GM23338 (cell line): ENCODE data around the gene ABCC10. TPM values are rescaled to one million over a fixed set of nuclear protein-coding genes. Genes with fewer than 3 reads are reported as not detected.

Experiments
- ATAC-seq: fragments of 200-7000 bp; cut with Tn5 transposase; 3 replicates; pipeline ENCODE4 v1.9.1; 2020
- DNase-seq: peaks from one replicate; pipeline ENCODE4 v3.0.0-alpha.2; 2015; ENCODE audit warnings: low spot score
- H2AFZ ChIP-seq: fragments of 200-600 bp; sonication (generic); 2 replicates; pipeline ENCODE4 v1.8.0; 2016; ENCODE audit warnings: antibody characterized with exemption, mild to moderate bottlenecking, moderate library complexity
- H3F3A ChIP-seq: fragments of 200-600 bp; sonication (generic); replicated peaks from 2 replicates; pipeline ENCODE4 v1.8.0; 2017; ENCODE audit warnings: antibody characterized with exemption, mixed run types, low read depth
- H3K27ac ChIP-seq: fragments of 200-600 bp; sonication (generic); 2 replicates; pipeline ENCODE4 v1.6.1; 2016; ENCODE audit warnings: low read depth
- H3K27me3 ChIP-seq: fragments of 200-600 bp; sonication (generic); 2 replicates; pipeline ENCODE4 v1.8.0; 2016; ENCODE audit warnings: mild to moderate bottlenecking, mixed run types, moderate library complexity; ENCODE audit not compliant: insufficient read depth
- H3K36me3 ChIP-seq: fragments of 200-600 bp; sonication (generic); 2 replicates; pipeline ENCODE4 v1.8.0; 2016; ENCODE audit warnings: mild to moderate bottlenecking; ENCODE audit not compliant: insufficient read depth
- H3K4me1 ChIP-seq: fragments of 200-600 bp; sonication (generic); 2 replicates; pipeline ENCODE4 v1.8.0; 2016; ENCODE audit warnings: mild to moderate bottlenecking, moderate library complexity; ENCODE audit not compliant: insufficient read depth
- H3K4me2 ChIP-seq: fragments of 200-600 bp; sonication (generic); 2 replicates; pipeline ENCODE4 v1.7.1; 2017; ENCODE audit warnings: mixed run types
- H3K4me3 ChIP-seq: fragments of 200-600 bp; sonication (generic); 2 replicates; pipeline ENCODE4 v1.6.1; 2016; ENCODE audit warnings: mixed run types
- H3K79me2 ChIP-seq: fragments of 200-600 bp; sonication (generic); replicated peaks from 2 replicates; pipeline ENCODE4 v1.8.0; 2017; ENCODE audit warnings: mild to moderate bottlenecking; ENCODE audit not compliant: insufficient read depth
- H3K9me2 ChIP-seq: fragments of 200-600 bp; sonication (generic); 2 replicates; pipeline ENCODE4 v1.8.0; 2017; ENCODE audit not compliant: insufficient read depth
- H4K20me1 ChIP-seq: fragments of 200-600 bp; sonication (generic); replicated peaks from 2 replicates; pipeline ENCODE4 v1.8.0; 2017; ENCODE audit warnings: mild to moderate bottlenecking; ENCODE audit not compliant: insufficient read depth
- H3K27ac Mint-ChIP-seq: 2 replicates; pipeline ENCODE4 v1.8.0; 2020; ENCODE audit warnings: inconsistent platforms, mild to moderate bottlenecking, moderate library complexity, mixed read lengths
- H3K27me3 Mint-ChIP-seq: 3 replicates; pipeline ENCODE4 v1.8.0; 2022; ENCODE audit warnings: low read depth, mild to moderate bottlenecking, moderate library complexity, mixed read lengths, inconsistent platforms; ENCODE audit not compliant: insufficient read depth, poor library complexity
- H3K36me3 Mint-ChIP-seq: 3 replicates; pipeline ENCODE4 v1.8.0; 2021; ENCODE audit warnings: low read depth, mild to moderate bottlenecking, inconsistent platforms, moderate library complexity, mixed read lengths
- H3K4me1 Mint-ChIP-seq: 3 replicates; pipeline ENCODE4 v1.8.0; 2020; ENCODE audit warnings: mild to moderate bottlenecking, inconsistent platforms, mixed read lengths
- H3K4me3 Mint-ChIP-seq: 3 replicates; pipeline ENCODE4 v1.8.0; 2021; ENCODE audit warnings: moderate library complexity, mild to moderate bottlenecking, inconsistent platforms, mixed read lengths
- H3K9me3 Mint-ChIP-seq: 3 replicates; pipeline ENCODE4 v1.8.0; 2020; ENCODE audit warnings: moderate library complexity, mild to moderate bottlenecking, inconsistent platforms, mixed read lengths
- CREB1 ChIP-seq: fragments of 250-450 bp; sonication (Bioruptor Pico); IDR thresholded peaks from 2 replicates; pipeline ENCODE4 v1.5.0; 2020; ENCODE audit warnings: low read depth, mild to moderate bottlenecking, moderate library complexity
- EZH2 ChIP-seq: fragments of 200-600 bp; sonication (generic); IDR thresholded peaks from one replicate; pipeline ENCODE4 v1.8.0; 2017; ENCODE audit warnings: antibody characterized with exemption, mild to moderate bottlenecking, low read depth; ENCODE audit not compliant: unreplicated experiment
- EZH2phosphoT487 ChIP-seq: fragments of 200-600 bp; sonication (generic); IDR thresholded peaks from one replicate; pipeline ENCODE4 v1.8.1; 2018; ENCODE audit warnings: antibody characterized with exemption; ENCODE audit not compliant: unreplicated experiment
- POLR2AphosphoS5 ChIP-seq: IDR thresholded peaks from 2 replicates; pipeline ENCODE4 v1.6.1; 2016; ENCODE audit warnings: antibody characterized with exemption, low read depth
- STAT1 ChIP-seq: IDR thresholded peaks from one replicate; pipeline ENCODE4 v1.6.1; 2016; ENCODE audit warnings: antibody characterized with exemption; ENCODE audit not compliant: unreplicated experiment
- ZNF114 ChIP-seq: fragments of 250-450 bp; sonication (Bioruptor Pico); IDR thresholded peaks from 2 replicates; pipeline ENCODE4 v1.5.0; 2020; ENCODE audit warnings: mild to moderate bottlenecking, moderate library complexity
- polyA plus RNA-seq: library from polyadenylated mRNA; unstranded; fragments of >200 nt; fragmentation: Nextera tagmentation; extraction: Ambion mirVana; gene quantifications from 2 replicates; pipeline ENCODE4 v1.2.1, GENCODE V29; 2016
- total RNA-seq: library from RNA; depleted of rRNA; stranded (reverse); fragments of >200 nt; shearing (Covaris generic); gene quantifications from 2 replicates; pipeline ENCODE4 v1.2.3, GENCODE V29; 2014
- TF ChIP-seq, protein P1 (sequence below): fragments of 250-450 bp; sonication (Bioruptor Pico); IDR thresholded peaks from 2 replicates; pipeline ENCODE4 v1.5.0; 2020; ENCODE audit warnings: mild to moderate bottlenecking, moderate library complexity
- TF ChIP-seq, protein P2 (sequence below), 2 experiments: fragments of 200-600 bp in 1 of 2; sonication (generic) in 1 of 2; conservative IDR thresholded peaks; 2 replicates each; pipeline versions ENCODE4 v1.5.1 to v1.6.1; 2016 to 2017; ENCODE audit warnings: antibody characterized with exemption in 2 of 2, low read depth in 2 of 2, mild to moderate bottlenecking in 2 of 2, moderate library complexity in 1 of 2
- TF ChIP-seq, protein P3 (sequence below): IDR thresholded peaks from one replicate; pipeline ENCODE4 v1.6.1; 2018; ENCODE audit warnings: antibody characterized with exemption; ENCODE audit not compliant: unreplicated experiment

ABCC10 gene
- total and polyA plus RNA-seq, 2 experiments from 2014 or later = 16.9 to 17.5 TPM

DNA sequence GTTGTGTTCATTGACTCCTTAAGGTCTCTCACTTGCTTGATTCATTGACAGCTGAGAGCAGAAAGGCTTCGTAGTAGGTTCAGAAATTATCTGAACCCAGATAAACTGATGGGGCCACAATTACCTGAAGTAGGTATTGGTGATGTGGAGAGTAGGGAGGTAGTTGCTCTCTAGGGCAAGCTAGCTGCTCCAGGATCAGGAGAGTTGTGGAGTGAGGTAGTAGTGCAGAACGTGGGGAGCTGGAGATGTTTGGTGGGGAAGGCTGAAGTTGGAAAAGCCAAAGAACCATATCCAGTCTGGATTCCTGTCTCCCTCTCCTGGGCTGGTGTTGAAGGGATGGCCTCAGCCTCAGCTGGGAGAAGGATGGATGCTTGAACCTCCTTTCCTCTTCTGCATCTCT, 65.9 kb downstream of the ABCC10 start (continued):
- TF ChIP-seq, protein P1, sequence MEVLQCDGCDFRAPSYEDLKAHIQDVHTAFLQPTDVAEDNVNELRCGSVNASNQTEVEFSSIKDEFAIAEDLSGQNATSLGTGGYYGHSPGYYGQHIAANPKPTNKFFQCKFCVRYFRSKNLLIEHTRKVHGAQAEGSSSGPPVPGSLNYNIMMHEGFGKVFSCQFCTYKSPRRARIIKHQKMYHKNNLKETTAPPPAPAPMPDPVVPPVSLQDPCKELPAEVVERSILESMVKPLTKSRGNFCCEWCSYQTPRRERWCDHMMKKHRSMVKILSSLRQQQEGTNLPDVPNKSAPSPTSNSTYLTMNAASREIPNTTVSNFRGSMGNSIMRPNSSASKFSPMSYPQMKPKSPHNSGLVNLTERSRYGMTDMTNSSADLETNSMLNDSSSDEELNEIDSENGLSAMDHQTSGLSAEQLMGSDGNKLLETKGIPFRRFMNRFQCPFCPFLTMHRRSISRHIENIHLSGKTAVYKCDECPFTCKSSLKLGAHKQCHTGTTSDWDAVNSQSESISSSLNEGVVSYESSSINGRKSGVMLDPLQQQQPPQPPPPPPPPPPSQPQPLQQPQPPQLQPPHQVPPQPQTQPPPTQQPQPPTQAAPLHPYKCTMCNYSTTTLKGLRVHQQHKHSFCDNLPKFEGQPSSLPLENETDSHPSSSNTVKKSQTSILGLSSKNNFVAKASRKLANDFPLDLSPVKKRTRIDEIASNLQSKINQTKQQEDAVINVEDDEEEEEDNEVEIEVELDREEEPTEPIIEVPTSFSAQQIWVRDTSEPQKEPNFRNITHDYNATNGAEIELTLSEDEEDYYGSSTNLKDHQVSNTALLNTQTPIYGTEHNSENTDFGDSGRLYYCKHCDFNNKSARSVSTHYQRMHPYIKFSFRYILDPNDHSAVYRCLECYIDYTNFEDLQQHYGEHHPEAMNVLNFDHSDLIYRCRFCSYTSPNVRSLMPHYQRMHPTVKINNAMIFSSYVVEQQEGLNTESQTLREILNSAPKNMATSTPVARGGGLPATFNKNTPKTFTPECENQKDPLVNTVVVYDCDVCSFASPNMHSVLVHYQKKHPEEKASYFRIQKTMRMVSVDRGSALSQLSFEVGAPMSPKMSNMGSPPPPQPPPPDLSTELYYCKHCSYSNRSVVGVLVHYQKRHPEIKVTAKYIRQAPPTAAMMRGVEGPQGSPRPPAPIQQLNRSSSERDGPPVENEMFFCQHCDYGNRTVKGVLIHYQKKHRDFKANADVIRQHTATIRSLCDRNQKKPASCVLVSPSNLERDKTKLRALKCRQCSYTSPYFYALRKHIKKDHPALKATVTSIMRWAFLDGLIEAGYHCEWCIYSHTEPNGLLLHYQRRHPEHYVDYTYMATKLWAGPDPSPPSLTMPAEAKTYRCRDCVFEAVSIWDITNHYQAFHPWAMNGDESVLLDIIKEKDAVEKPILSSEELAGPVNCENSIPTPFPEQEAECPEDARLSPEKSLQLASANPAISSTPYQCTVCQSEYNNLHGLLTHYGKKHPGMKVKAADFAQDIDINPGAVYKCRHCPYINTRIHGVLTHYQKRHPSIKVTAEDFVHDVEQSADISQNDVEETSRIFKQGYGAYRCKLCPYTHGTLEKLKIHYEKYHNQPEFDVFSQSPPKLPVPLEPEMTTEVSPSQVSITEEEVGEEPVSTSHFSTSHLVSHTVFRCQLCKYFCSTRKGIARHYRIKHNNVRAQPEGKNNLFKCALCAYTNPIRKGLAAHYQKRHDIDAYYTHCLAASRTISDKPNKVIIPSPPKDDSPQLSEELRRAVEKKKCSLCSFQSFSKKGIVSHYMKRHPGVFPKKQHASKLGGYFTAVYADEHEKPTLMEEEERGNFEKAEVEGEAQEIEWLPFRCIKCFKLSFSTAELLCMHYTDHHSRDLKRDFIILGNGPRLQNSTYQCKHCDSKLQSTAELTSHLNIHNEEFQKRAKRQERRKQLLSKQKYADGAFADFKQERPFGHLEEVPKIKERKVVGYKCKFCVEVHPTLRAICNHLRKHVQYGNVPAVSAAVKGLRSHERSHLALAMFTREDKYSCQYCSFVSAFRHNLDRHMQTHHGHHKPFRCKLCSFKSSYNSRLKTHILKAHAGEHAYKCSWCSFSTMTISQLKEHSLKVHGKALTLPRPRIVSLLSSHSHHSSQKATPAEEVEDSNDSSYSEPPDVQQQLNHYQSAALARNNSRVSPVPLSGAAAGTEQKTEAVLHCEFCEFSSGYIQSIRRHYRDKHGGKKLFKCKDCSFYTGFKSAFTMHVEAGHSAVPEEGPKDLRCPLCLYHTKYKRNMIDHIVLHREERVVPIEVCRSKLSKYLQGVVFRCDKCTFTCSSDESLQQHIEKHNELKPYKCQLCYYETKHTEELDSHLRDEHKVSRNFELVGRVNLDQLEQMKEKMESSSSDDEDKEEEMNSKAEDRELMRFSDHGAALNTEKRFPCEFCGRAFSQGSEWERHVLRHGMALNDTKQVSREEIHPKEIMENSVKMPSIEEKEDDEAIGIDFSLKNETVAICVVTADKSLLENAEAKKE (CRISPR knock-in tag) = no peak
- TF ChIP-seq CREB1 (CRISPR knock-in tag) = no peak
- TF ChIP-seq, protein P2, sequence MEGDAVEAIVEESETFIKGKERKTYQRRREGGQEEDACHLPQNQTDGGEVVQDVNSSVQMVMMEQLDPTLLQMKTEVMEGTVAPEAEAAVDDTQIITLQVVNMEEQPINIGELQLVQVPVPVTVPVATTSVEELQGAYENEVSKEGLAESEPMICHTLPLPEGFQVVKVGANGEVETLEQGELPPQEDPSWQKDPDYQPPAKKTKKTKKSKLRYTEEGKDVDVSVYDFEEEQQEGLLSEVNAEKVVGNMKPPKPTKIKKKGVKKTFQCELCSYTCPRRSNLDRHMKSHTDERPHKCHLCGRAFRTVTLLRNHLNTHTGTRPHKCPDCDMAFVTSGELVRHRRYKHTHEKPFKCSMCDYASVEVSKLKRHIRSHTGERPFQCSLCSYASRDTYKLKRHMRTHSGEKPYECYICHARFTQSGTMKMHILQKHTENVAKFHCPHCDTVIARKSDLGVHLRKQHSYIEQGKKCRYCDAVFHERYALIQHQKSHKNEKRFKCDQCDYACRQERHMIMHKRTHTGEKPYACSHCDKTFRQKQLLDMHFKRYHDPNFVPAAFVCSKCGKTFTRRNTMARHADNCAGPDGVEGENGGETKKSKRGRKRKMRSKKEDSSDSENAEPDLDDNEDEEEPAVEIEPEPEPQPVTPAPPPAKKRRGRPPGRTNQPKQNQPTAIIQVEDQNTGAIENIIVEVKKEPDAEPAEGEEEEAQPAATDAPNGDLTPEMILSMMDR (conservative IDR thresholded peaks at IDR 0.05; ENCODE audit: low read depth in 2 of 2) = no peak

DNA sequence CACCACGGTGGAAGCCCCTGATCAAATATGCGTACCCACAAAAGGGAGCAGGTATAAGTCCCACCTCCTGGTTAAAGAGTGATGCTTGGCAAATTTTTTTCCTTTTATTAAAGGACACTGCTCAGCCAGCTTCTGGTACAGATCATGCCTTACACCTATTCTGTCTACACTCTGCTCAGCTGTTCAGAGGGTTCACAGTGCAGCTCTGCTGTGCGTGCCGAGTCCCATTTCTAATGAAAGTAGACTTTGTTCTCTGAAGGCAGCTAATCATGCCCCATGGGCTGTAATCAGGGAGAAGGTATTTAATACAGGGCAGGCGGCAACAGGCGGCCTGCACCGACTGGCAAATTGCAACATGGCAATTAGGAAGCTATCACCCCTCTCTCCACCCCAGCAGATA, 66.5 kb downstream of the ABCC10 start:
- peaks cover 39% of the 10 kb centered on the region for H3K79me2 ChIP-seq
- Mint-ChIP-seq H3K9me3 (no peaks in the 10 kb centered on the region), H3K36me3 (peaks cover 10% of the 10 kb centered on the region), H3K27me3 (peaks cover 7% of the 10 kb centered on the region), H3K4me3 (no peak overlapping the region; the same call in 2 of the 3 replicates), H3K4me1 (peaks cover 39% of the 10 kb centered on the region), H3K27ac (no peak overlapping the region)
- peaks cover 10% of the 10 kb centered on the region for H4K20me1 ChIP-seq
- H3K27ac ChIP-seq = no peak overlapping the region
- H3K4me3 ChIP-seq = no peak overlapping the region
- peaks cover 16% of the 10 kb centered on the region for H3K4me1 ChIP-seq
- no peaks in the 10 kb centered on the region for H3K27me3 ChIP-seq
- H3K36me3 ChIP-seq = no peaks in the 10 kb centered on the region; the same call in 1 of the 2 replicates
- no peak for DNase-seq
- no peak for ATAC-seq
- H3K9me2 ChIP-seq = no peaks in the 10 kb centered on the region
- no peak overlapping the region for H3K4me2 ChIP-seq
- no peaks in the 10 kb centered on the region for H3F3A ChIP-seq
- no peak overlapping the region for H2AFZ ChIP-seq
- TF ChIP-seq EZH2 (no peak), STAT1 (no peak), CREB1 (CRISPR knock-in tag) (no peak), ZNF114 (no peak), EZH2phosphoT487 (no peak), POLR2AphosphoS5 (no peak)
- TF ChIP-seq, protein P3, sequence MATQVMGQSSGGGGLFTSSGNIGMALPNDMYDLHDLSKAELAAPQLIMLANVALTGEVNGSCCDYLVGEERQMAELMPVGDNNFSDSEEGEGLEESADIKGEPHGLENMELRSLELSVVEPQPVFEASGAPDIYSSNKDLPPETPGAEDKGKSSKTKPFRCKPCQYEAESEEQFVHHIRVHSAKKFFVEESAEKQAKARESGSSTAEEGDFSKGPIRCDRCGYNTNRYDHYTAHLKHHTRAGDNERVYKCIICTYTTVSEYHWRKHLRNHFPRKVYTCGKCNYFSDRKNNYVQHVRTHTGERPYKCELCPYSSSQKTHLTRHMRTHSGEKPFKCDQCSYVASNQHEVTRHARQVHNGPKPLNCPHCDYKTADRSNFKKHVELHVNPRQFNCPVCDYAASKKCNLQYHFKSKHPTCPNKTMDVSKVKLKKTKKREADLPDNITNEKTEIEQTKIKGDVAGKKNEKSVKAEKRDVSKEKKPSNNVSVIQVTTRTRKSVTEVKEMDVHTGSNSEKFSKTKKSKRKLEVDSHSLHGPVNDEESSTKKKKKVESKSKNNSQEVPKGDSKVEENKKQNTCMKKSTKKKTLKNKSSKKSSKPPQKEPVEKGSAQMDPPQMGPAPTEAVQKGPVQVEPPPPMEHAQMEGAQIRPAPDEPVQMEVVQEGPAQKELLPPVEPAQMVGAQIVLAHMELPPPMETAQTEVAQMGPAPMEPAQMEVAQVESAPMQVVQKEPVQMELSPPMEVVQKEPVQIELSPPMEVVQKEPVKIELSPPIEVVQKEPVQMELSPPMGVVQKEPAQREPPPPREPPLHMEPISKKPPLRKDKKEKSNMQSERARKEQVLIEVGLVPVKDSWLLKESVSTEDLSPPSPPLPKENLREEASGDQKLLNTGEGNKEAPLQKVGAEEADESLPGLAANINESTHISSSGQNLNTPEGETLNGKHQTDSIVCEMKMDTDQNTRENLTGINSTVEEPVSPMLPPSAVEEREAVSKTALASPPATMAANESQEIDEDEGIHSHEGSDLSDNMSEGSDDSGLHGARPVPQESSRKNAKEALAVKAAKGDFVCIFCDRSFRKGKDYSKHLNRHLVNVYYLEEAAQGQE = no peak
